CD4-positive, alpha-beta T cell (primary cell): Measurements from ENCODE around the gene PSAT1. TPM values are rescaled to one million over a fixed set of nuclear protein-coding genes. Genes with fewer than 3 reads are reported as not detected.

Experiments used
- ATAC-seq: fragments of 200-7000 bp; cut with Tn5 transposase; one replicate; pipeline ENCODE4 v1.10.0; 2022; ENCODE audit warnings: mild to moderate bottlenecking; ENCODE audit not compliant: poor library complexity
- CTCF ChIA-PET: fragments of 350-600 bp; sonication (Branson Sonifier 250); formaldehyde crosslinking; loops from one replicate; lab custom pipeline; 2021; ENCODE audit warnings: antibody characterized with exemption, inconsistent platforms; lab: Charles Lee
- POLR2A ChIA-PET: fragments of 350-600 bp; sonication (Branson Sonifier 250); formaldehyde crosslinking; loops from one replicate; lab custom pipeline; 2021; ENCODE audit warnings: antibody characterized with exemption, inconsistent platforms; lab: Charles Lee
- DNase-seq, 14 experiments: peaks; one replicate each; pipeline ENCODE4 v3.0.0-alpha.2; 2013 to 2020; ENCODE audit warnings: mixed read lengths in 2 of 14
- H3K27ac ChIP-seq, 2 donors: one replicate each; pipeline versions ENCODE4 v1.5.1 to v1.7.0; 2013; ENCODE audit warnings: low read length in 2 of 2, low read depth in 1 of 2, mild to moderate bottlenecking in 1 of 2
- H3K27me3 ChIP-seq, 2 experiments: 1 replicate in 1 of 2; 2 replicates in 1 of 2; pipeline versions ENCODE4 v1.6.1 to v1.7.0; 2013; ENCODE audit warnings: low read length in 2 of 2, control low read depth in 1 of 2, mild to moderate bottlenecking in 1 of 2, moderate library complexity in 1 of 2; ENCODE audit not compliant: insufficient read depth in 2 of 2, control insufficient read depth in 1 of 2
- H3K36me3 ChIP-seq: one replicate; pipeline ENCODE4 v1.6.1; 2013; ENCODE audit warnings: low read length, control low read depth; ENCODE audit not compliant: insufficient read depth
- H3K4me1 ChIP-seq: one replicate; pipeline ENCODE4 v1.6.1; 2013; ENCODE audit warnings: low read length, control low read depth; ENCODE audit not compliant: insufficient read depth
- H3K4me3 ChIP-seq: one replicate; pipeline ENCODE4 v1.5.1; 2013; ENCODE audit warnings: mild to moderate bottlenecking, low read length, moderate library complexity
- H3K9me3 ChIP-seq, 2 experiments: 1 replicate in 1 of 2; 2 replicates in 1 of 2; pipeline versions ENCODE4 v1.6.1 to v1.7.0; 2013; ENCODE audit warnings: low read length in 2 of 2, mild to moderate bottlenecking in 2 of 2, control low read depth in 1 of 2, moderate library complexity in 1 of 2; ENCODE audit not compliant: control insufficient read depth in 1 of 2, insufficient read depth in 1 of 2
- H3K27ac Mint-ChIP-seq: one replicate; pipeline ENCODE4 v1.8.0; 2020; ENCODE audit warnings: mixed read lengths
- H3K27me3 Mint-ChIP-seq: one replicate; pipeline ENCODE4 v1.8.0; 2021; ENCODE audit warnings: mixed read lengths
- H3K36me3 Mint-ChIP-seq: one replicate; pipeline ENCODE4 v1.8.0; 2021; ENCODE audit warnings: low read depth, mixed read lengths
- H3K4me1 Mint-ChIP-seq: one replicate; pipeline ENCODE4 v1.8.0; 2021; ENCODE audit warnings: low read depth, mixed read lengths
- H3K4me3 Mint-ChIP-seq: one replicate; pipeline ENCODE4 v1.8.0; 2020; ENCODE audit warnings: mild to moderate bottlenecking, mixed read lengths
- H3K9me3 Mint-ChIP-seq: one replicate; pipeline ENCODE4 v1.8.0; 2020; ENCODE audit warnings: mixed read lengths
- intact Hi-C, 2 experiments: fragments of 100-400 bp; cut with DNase I in 1 of 2; cut with micrococcal nuclease in 1 of 2; formaldehyde crosslinking; loops; one replicate each; pipeline versions ENCODE4 v1.15.1 to v1.9.0; 2023 to 2025; cut with DNase I, micrococcal nuclease
- total RNA-seq, 174 experiments: library from RNA in 2 of 174; stranded (reverse) in 2 of 174; gene quantifications; one replicate each; pipeline ENCODE4 v1.2.3 and lab custom pipeline; 2021 to 2026
- TF ChIP-seq, protein P1 (sequence below): fragments of 200-600 bp; IDR thresholded peaks from one replicate; pipeline ENCODE4 v1.8.0; 2022; ENCODE audit warnings: antibody characterized with exemption, mild to moderate bottlenecking

The PSAT1 gene
- total RNA-seq, 2 experiments from 2014 or later: 0.30 to 0.61 TPM

- H3K36me3 ChIP-seq: peaks cover 30% of the 10 kb centered on the region
- ChIA-PET POLR2A (no interaction called here), CTCF (interaction anchor here (0.9 to 1.3 kb wide), 2 partner anchors 16 to 107 kb away, joined by 3 to 4 read pairs; no protein-coding TSS in a partner anchor)
- no peak for DNase-seq
- no peaks in the 10 kb centered on the region for H3K9me3 ChIP-seq
- no peaks in the 10 kb centered on the region for H3K27me3 ChIP-seq
- intact Hi-C loops: loop anchor here in 1 of 2 experiments (1.0 to 5.0 kb wide), 2 partner anchors 35 to 106 kb away; partner anchors contain the start of gene PSAT1
- ATAC-seq: no peak
- no peaks in the 10 kb centered on the region for H3K4me1 ChIP-seq
- H3K27me3 Mint-ChIP-seq: no peaks in the 10 kb centered on the region
- no peak overlapping the region for H3K4me3 Mint-ChIP-seq
- H3K4me3 ChIP-seq: no peak overlapping the region
- H3K27ac ChIP-seq: no peak overlapping the region
- H3K36me3 Mint-ChIP-seq: peaks cover 45% of the 10 kb centered on the region
- H3K4me1 Mint-ChIP-seq: no peaks in the 10 kb centered on the region
- no peaks in the 10 kb centered on the region for H3K9me3 Mint-ChIP-seq
- TF ChIP-seq, protein P1, sequence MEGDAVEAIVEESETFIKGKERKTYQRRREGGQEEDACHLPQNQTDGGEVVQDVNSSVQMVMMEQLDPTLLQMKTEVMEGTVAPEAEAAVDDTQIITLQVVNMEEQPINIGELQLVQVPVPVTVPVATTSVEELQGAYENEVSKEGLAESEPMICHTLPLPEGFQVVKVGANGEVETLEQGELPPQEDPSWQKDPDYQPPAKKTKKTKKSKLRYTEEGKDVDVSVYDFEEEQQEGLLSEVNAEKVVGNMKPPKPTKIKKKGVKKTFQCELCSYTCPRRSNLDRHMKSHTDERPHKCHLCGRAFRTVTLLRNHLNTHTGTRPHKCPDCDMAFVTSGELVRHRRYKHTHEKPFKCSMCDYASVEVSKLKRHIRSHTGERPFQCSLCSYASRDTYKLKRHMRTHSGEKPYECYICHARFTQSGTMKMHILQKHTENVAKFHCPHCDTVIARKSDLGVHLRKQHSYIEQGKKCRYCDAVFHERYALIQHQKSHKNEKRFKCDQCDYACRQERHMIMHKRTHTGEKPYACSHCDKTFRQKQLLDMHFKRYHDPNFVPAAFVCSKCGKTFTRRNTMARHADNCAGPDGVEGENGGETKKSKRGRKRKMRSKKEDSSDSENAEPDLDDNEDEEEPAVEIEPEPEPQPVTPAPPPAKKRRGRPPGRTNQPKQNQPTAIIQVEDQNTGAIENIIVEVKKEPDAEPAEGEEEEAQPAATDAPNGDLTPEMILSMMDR: no peak
- no peak overlapping the region for H3K27ac Mint-ChIP-seq
Observed at GRCh38 chr9:78262655-78263054, 34.3 kb upstream of the PSAT1 start.

DNA sequence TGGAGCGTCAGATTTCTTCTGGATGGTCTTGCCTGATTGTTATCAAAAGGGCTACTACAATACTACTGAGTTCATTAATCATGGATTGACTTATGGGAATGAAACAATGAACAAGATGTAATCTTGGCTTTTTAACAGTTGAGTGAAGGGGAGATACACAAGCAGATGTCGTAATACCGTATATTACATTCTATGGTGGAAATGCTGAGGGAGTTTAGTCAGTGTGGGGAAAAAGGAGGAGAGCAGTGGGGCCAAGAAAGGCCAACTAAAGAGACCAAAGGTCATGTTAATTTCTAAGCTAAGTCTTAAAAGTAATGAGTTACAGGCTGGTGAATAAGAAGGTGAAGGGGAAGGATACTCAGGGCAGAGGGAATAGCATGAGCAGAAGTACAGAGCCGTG is 29.0 kb upstream of the PSAT1 start:
- no peaks in the 10 kb centered on the region for H3K27me3 ChIP-seq
- Mint-ChIP-seq H3K4me3 (no peak overlapping the region), H3K27me3 (no peaks in the 10 kb centered on the region), H3K27ac (no peak overlapping the region), H3K9me3 (no peaks in the 10 kb centered on the region), H3K4me1 (no peaks in the 10 kb centered on the region), H3K36me3 (peaks cover 66% of the 10 kb centered on the region)
- no peak for ATAC-seq
- TF ChIP-seq, protein P1: no peak
- no peak for DNase-seq
- H3K4me3 ChIP-seq: no peak overlapping the region
- H3K27ac ChIP-seq: no peak overlapping the region
- CTCF ChIA-PET: no interaction called here
- POLR2A ChIA-PET: no interaction called here
- intact Hi-C loops: no loop called here
- no peaks in the 10 kb centered on the region for H3K9me3 ChIP-seq
- H3K36me3 ChIP-seq: peaks cover 39% of the 10 kb centered on the region
- H3K4me1 ChIP-seq: no peaks in the 10 kb centered on the region

- ChIA-PET POLR2A (no interaction called here), CTCF (no interaction called here)
- DNase-seq: no peak
- Mint-ChIP-seq H3K27me3 (no peaks in the 10 kb centered on the region), H3K27ac (no peak overlapping the region), H3K9me3 (no peaks in the 10 kb centered on the region), H3K4me1 (no peaks in the 10 kb centered on the region), H3K4me3 (no peak overlapping the region), H3K36me3 (peaks cover 63% of the 10 kb centered on the region)
- Histone ChIP-seq H3K36me3 (peaks cover 39% of the 10 kb centered on the region), H3K27me3 (no peaks in the 10 kb centered on the region), H3K4me3 (no peak overlapping the region), H3K9me3 (no peaks in the 10 kb centered on the region), H3K4me1 (no peaks in the 10 kb centered on the region), H3K27ac (no peak overlapping the region)
- ATAC-seq: no peak
- intact Hi-C loops: no loop called here
- TF ChIP-seq, protein P1: no peak
Observed at GRCh38 chr9:78269784-78270183, 27.1 kb upstream of the PSAT1 start.
